Caco-2 (cell line): Measurements from ENCODE around the gene KIT. TPM values are rescaled to one million over a fixed set of nuclear protein-coding genes. Genes with fewer than 3 reads are reported as not detected.

Source experiments
- BruUV-seq: library from RNA; stranded (reverse); fragments of 400-500 nt; replicated peaks from 2 replicates; lab custom pipeline; 2021; lab: Mats Ljungman, UMichigan
- CTCF ChIA-PET: fragments of 300-600 bp; sonication (Branson Sonifier 250); formaldehyde crosslinking; loops from one replicate; lab custom pipeline; 2022; ENCODE audit warnings: antibody characterized with exemption; lab: Charles Lee
- POLR2A ChIA-PET: fragments of 300-600 bp; sonication (Branson Sonifier 250); formaldehyde crosslinking; loops from one replicate; lab custom pipeline; 2022; ENCODE audit warnings: antibody characterized with exemption; lab: Charles Lee
- DNase-seq, 2 experiments: peaks; one replicate each; pipeline versions ENCODE4 v3.0.0 to v3.0.0-alpha.2; 2020 to 2022
- H3K27me3 ChIP-seq: replicated peaks from 2 replicates; pipeline ENCODE4 v1.6.0; 2011; ENCODE audit warnings: low read length; ENCODE audit not compliant: control insufficient read depth, insufficient read depth
- H3K36me3 ChIP-seq: 2 replicates; pipeline ENCODE4 v1.5.1; 2011; ENCODE audit warnings: low read length; ENCODE audit not compliant: control insufficient read depth, insufficient read depth
- H3K4me1 ChIP-seq: fragments of 250-450 bp; sonication (Bioruptor Pico); 2 replicates; pipeline ENCODE4 v1.5.1; 2020; ENCODE audit warnings: mild to moderate bottlenecking
- H3K4me3 ChIP-seq: 2 replicates; pipeline ENCODE4 v1.5.1; 2011; ENCODE audit warnings: low read depth, mild to moderate bottlenecking, control low read depth, low read length
- H3K9me3 ChIP-seq: fragments of 250-450 bp; sonication (Bioruptor Pico); 2 replicates; pipeline ENCODE4 v1.5.1; 2020; ENCODE audit warnings: mild to moderate bottlenecking, moderate library complexity
- H3K27ac Mint-ChIP-seq: one replicate; pipeline ENCODE4 v1.8.0; 2022; ENCODE audit warnings: mixed read lengths; ENCODE audit not compliant: unreplicated experiment
- H3K27me3 Mint-ChIP-seq: one replicate; pipeline ENCODE4 v1.8.0; 2022; ENCODE audit warnings: mixed read lengths; ENCODE audit not compliant: insufficient read depth, unreplicated experiment
- H3K36me3 Mint-ChIP-seq: one replicate; pipeline ENCODE4 v1.8.0; 2022; ENCODE audit warnings: mild to moderate bottlenecking, mixed read lengths; ENCODE audit not compliant: insufficient read depth, unreplicated experiment
- H3K4me1 Mint-ChIP-seq: one replicate; pipeline ENCODE4 v1.8.0; 2022; ENCODE audit warnings: low read depth, mixed read lengths; ENCODE audit not compliant: unreplicated experiment
- H3K4me3 Mint-ChIP-seq: one replicate; pipeline ENCODE4 v1.8.0; 2022; ENCODE audit warnings: mild to moderate bottlenecking, moderate library complexity, mixed read lengths; ENCODE audit not compliant: unreplicated experiment
- H3K9me3 Mint-ChIP-seq: one replicate; pipeline ENCODE4 v1.8.0; 2022; ENCODE audit warnings: mixed read lengths; ENCODE audit not compliant: unreplicated experiment
- CTCF ChIP-seq, 2 experiments: fragments of 200-600 bp in 1 of 2; IDR thresholded peaks; 1 replicate in 1 of 2; 2 replicates in 1 of 2; pipeline versions ENCODE4 v1.5.1 to v1.8.0; 2011 to 2022; ENCODE audit warnings: antibody characterized with exemption in 1 of 2, control low read depth in 1 of 2, inconsistent platforms in 1 of 2, low read depth in 1 of 2, low read length in 1 of 2, mild to moderate bottlenecking in 1 of 2, moderate library complexity in 1 of 2; ENCODE audit not compliant: insufficient read depth in 1 of 2, severe bottlenecking in 1 of 2, unreplicated experiment in 1 of 2
- intact Hi-C: fragments of 100-400 bp; cut with micrococcal nuclease; formaldehyde crosslinking; loops from one replicate; pipeline ENCODE4 v1.10.0; 2022; ENCODE audit not compliant: unreplicated experiment
- total RNA-seq: library from RNA; stranded (reverse); gene quantifications from 2 replicates; pipeline ENCODE4 v1.2.3, GENCODE V29; 2022

KIT gene
- total RNA-seq, 1 experiment from 2014 or later = 1.7 TPM

- no peak for TF ChIP-seq CTCF (IDR thresholded peaks at IDR 0.05; ENCODE audit: insufficient read depth in 1 of 2, low read depth in 1 of 2, low read length in 1 of 2, severe bottlenecking in 1 of 2, unreplicated experiment in 1 of 2)
- Mint-ChIP-seq H3K4me1 (no peaks in the 10 kb centered on the region), H3K27me3 (no peaks in the 10 kb centered on the region), H3K36me3 (no peaks in the 10 kb centered on the region), H3K9me3 (no peaks in the 10 kb centered on the region), H3K27ac (no peak overlapping the region), H3K4me3 (no peak overlapping the region)
- intact Hi-C loops = no loop called here
- Histone ChIP-seq H3K27me3 (no peaks in the 10 kb centered on the region), H3K36me3 (no peaks in the 10 kb centered on the region), H3K9me3 (no peaks in the 10 kb centered on the region), H3K4me3 (no peak overlapping the region), H3K4me1 (no peaks in the 10 kb centered on the region)
- ChIA-PET POLR2A (no interaction called here), CTCF (no interaction called here)
- no peak for DNase-seq
- no TSS peak for BruUV-seq
These were observed 50.9 kb downstream of the KIT start for GRCh38 chr4:54708339-54709279.

DNA sequence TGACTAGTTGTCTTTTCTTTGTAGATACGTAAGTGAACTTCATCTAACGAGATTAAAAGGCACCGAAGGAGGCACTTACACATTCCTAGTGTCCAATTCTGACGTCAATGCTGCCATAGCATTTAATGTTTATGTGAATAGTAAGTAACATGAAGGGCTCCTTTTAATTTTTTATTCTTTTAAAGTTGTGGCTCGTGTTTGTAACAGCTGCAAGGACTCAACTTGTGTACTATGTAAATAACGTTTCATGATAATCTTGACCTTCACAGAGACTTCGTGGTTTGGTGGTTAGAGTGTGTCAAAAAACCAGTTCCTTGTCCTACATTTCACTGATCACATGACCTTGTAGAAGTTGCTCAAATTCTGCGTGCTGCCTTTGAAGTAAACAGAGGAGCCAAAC is 51.6 kb downstream of the KIT start:
- no peaks in the 10 kb centered on the region for H3K36me3 Mint-ChIP-seq
- H3K4me1 Mint-ChIP-seq = no peaks in the 10 kb centered on the region
- Histone ChIP-seq H3K4me1 (no peaks in the 10 kb centered on the region), H3K27me3 (no peaks in the 10 kb centered on the region), H3K36me3 (no peaks in the 10 kb centered on the region), H3K4me3 (no peak overlapping the region), H3K9me3 (no peaks in the 10 kb centered on the region)
- intact Hi-C loops = no loop called here
- ChIA-PET POLR2A (no interaction called here), CTCF (no interaction called here)
- no peaks in the 10 kb centered on the region for H3K27me3 Mint-ChIP-seq
- no peaks in the 10 kb centered on the region for H3K9me3 Mint-ChIP-seq
- no peak for DNase-seq
- no TSS peak for BruUV-seq
- H3K27ac Mint-ChIP-seq = no peak overlapping the region
- H3K4me3 Mint-ChIP-seq = no peak overlapping the region
- TF ChIP-seq CTCF (IDR thresholded peaks at IDR 0.05; ENCODE audit: insufficient read depth in 1 of 2, low read depth in 1 of 2, low read length in 1 of 2, severe bottlenecking in 1 of 2, unreplicated experiment in 1 of 2) = no peak

DNA sequence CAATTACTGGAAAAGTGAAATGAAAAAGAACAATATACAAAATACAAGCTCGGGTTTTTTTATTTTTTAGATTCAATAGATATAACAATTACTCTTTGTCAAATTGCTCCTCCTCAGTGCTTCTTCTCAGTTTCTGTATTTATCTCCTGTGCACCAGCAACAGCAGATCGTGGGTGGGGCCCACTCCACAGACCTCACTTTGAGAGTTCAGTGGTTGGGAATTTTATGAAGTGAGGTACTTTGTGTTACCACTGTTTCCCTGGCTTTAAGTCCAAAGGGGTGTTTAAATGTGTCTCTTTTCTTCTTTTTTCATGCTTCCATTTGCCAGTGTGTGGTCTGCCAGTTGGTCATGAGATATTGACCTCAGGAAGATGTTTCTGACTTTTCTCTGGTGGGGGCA is 54.4 kb downstream of the KIT start:
- Mint-ChIP-seq H3K27me3 (peaks cover 2% of the 10 kb centered on the region), H3K36me3 (no peaks in the 10 kb centered on the region), H3K4me3 (no peak overlapping the region), H3K4me1 (no peaks in the 10 kb centered on the region), H3K9me3 (no peaks in the 10 kb centered on the region), H3K27ac (no peak overlapping the region)
- no TSS peak for BruUV-seq
- H3K4me3 ChIP-seq = no peak overlapping the region
- ChIA-PET POLR2A (no interaction called here), CTCF (no interaction called here)
- DNase-seq = no peak
- no peaks in the 10 kb centered on the region for H3K36me3 ChIP-seq
- intact Hi-C loops = no loop called here
- H3K9me3 ChIP-seq = no peaks in the 10 kb centered on the region
- no peak for TF ChIP-seq CTCF (IDR thresholded peaks at IDR 0.05; ENCODE audit: insufficient read depth in 1 of 2, low read depth in 1 of 2, low read length in 1 of 2, severe bottlenecking in 1 of 2, unreplicated experiment in 1 of 2)
- H3K4me1 ChIP-seq = no peaks in the 10 kb centered on the region
- H3K27me3 ChIP-seq = no peaks in the 10 kb centered on the region
